WERI-Rb-1 (cell line): ENCODE measurements around the gene BMPR1A.

Source experiments
- DNase-seq: peaks from one replicate; pipeline ENCODE4 v3.0.0-alpha.2; 2020
- H3K27ac ChIP-seq: fragments of 250-450 bp; sonication (Bioruptor Pico); 2 replicates; pipeline ENCODE4 v1.5.1; 2020; ENCODE audit warnings: mild to moderate bottlenecking, moderate library complexity
- H3K27me3 ChIP-seq: fragments of 250-450 bp; sonication (Bioruptor Pico); 2 replicates; pipeline ENCODE4 v1.5.1; 2021; ENCODE audit warnings: mild to moderate bottlenecking, low read depth, moderate library complexity; ENCODE audit not compliant: insufficient read depth, severe bottlenecking
- H3K36me3 ChIP-seq: fragments of 250-450 bp; sonication (Bioruptor Pico); 2 replicates; pipeline ENCODE4 v1.5.1; 2020; ENCODE audit warnings: mild to moderate bottlenecking, moderate library complexity
- H3K4me3 ChIP-seq: 2 replicates; pipeline ENCODE4 v1.5.1; 2011; ENCODE audit warnings: low read depth, mild to moderate bottlenecking, control low read depth, low read length
- H3K9me3 ChIP-seq: fragments of 250-450 bp; sonication (Bioruptor Pico); 2 replicates; pipeline ENCODE4 v1.5.1; 2021; ENCODE audit warnings: mild to moderate bottlenecking, moderate library complexity; ENCODE audit not compliant: severe bottlenecking
- TF ChIP-seq, protein P1 (sequence below): IDR thresholded peaks from 2 replicates; pipeline ENCODE4 v1.5.1; 2011; ENCODE audit warnings: low read depth, mild to moderate bottlenecking, control low read depth, inconsistent platforms, low read length

The BMPR1A gene

DNA sequence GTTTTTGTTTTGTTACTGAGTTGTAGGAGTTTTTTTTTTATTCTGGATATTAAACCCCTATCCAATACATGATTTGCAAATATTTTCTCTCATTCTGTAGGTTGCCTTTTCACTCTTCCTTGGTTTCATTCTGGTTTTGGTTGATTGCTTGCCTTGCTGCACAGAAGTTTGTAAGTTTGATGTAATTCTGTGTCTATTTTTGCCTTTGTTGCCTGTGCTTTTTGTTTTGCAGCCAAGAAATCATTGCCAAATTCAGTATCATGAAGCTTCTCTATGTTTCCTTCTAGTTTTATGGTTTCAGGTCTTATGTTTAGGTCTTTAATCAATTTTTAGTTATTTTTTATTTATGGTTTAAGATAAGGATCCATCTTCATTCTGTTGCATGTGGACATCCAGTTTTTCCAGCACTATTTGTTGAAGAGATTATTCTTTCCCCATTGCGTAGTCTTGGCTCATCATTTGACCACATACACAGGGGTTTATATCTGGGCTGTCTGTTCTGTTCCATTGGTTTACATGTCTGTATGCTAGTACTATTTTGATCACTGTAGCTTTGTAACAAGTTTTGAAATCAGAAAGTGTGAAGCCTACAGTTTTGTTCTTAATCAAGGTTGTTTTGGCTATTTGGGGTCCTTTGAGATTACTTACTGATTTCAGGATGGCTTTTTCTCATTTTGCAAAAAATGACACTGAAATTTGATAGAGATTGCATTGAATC is 26.4 kb downstream of the BMPR1A start:
- H3K4me3 ChIP-seq = no peak overlapping the region
- H3K27me3 ChIP-seq = no peaks in the 10 kb centered on the region
- no peak overlapping the region for H3K27ac ChIP-seq
- TF ChIP-seq, protein P1, sequence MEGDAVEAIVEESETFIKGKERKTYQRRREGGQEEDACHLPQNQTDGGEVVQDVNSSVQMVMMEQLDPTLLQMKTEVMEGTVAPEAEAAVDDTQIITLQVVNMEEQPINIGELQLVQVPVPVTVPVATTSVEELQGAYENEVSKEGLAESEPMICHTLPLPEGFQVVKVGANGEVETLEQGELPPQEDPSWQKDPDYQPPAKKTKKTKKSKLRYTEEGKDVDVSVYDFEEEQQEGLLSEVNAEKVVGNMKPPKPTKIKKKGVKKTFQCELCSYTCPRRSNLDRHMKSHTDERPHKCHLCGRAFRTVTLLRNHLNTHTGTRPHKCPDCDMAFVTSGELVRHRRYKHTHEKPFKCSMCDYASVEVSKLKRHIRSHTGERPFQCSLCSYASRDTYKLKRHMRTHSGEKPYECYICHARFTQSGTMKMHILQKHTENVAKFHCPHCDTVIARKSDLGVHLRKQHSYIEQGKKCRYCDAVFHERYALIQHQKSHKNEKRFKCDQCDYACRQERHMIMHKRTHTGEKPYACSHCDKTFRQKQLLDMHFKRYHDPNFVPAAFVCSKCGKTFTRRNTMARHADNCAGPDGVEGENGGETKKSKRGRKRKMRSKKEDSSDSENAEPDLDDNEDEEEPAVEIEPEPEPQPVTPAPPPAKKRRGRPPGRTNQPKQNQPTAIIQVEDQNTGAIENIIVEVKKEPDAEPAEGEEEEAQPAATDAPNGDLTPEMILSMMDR = no peak
- no peaks in the 10 kb centered on the region for H3K36me3 ChIP-seq
- H3K9me3 ChIP-seq = no peaks in the 10 kb centered on the region
- DNase-seq = no peak

DNA sequence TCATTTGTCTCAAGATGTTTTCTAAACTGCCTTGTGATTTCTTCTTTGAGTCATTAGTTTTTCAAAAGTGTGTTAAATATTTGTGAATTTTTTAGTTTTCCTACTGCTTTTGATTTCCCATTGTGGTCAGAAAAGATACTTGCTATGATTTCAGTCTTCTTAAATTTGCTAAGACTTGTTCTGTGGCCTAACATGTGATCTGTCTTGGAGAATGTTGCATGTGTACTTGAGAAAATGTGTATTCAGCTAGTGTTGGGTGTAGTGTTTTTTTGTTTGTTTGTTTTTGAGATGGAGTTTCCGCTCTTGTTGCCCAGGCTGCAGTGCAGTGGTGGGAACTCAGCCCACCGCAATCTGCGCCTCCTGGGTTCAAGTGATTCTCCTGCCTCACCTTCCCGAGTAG is 28.6 kb downstream of the BMPR1A start:
- Histone ChIP-seq H3K36me3 (no peaks in the 10 kb centered on the region), H3K4me3 (no peak overlapping the region), H3K9me3 (no peaks in the 10 kb centered on the region), H3K27ac (no peak overlapping the region), H3K27me3 (no peaks in the 10 kb centered on the region)
- TF ChIP-seq, protein P1 = no peak
- DNase-seq = no peak

DNA sequence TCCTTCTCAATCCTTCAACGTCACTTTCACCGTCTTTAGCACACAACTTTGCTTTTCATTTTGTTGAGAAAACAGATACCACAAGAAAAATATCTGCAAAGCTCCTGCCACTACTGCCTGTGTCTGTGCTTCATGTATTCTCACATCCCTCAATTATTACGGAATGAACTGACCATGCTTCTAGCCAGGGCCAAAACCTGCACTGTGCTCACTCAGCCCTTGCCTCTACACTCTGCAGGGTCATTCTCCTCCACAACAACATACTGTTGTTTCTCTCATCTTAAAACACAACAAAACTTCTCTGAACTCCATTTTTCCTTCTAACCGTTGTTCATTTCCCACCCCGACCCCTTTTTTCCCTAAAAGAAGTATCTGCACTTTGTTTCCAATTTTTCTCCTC is 29.5 kb downstream of the BMPR1A start:
- TF ChIP-seq, protein P1 = no peak
- Histone ChIP-seq H3K9me3 (no peaks in the 10 kb centered on the region), H3K27ac (no peak overlapping the region), H3K4me3 (no peak overlapping the region), H3K36me3 (no peaks in the 10 kb centered on the region; the same call in 1 of the 2 replicates), H3K27me3 (no peaks in the 10 kb centered on the region)
- DNase-seq = no peak

DNA sequence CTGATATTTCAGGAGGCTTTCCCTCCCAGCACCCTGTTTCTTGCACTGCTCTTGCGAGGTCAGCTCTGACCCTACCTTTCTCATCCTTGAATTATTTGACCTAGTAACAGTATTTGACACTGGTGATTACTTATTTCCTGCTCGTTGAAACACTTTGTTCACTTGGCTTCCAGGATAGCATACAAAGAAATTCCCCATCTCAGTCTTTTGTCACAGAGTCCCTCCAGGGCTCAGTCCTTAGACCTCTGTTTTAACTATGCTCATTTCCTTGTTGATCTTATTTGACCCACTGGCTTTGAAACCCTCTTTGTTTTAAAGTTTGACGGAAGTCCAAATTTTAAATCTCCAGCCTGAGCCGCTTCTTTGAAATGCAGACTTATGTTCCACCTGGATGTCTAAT is 29.9 kb downstream of the BMPR1A start:
- Histone ChIP-seq H3K36me3 (no peaks in the 10 kb centered on the region; the same call in 1 of the 2 replicates), H3K27me3 (no peaks in the 10 kb centered on the region), H3K27ac (no peak overlapping the region), H3K4me3 (no peak overlapping the region), H3K9me3 (no peaks in the 10 kb centered on the region)
- TF ChIP-seq, protein P1 = no peak
- DNase-seq = no peak

DNA sequence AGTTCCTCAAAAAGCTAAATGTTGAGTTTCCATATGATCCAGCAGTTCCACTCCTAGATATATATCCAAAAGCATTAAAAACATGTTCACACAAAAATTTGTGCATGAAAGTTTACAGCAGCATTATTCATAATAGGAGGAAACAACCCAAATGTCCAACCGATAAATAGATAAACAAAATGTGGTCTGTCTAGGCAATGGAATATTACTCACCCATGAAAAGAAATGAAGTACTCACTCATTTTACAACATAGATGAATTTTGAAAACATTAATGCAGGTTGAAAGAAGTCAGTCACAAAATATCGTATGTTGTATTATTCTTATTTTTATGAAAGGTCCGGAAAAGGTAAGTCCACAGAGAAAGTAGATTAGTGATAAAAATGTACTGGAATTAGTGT is 34.0 kb downstream of the BMPR1A start:
- DNase-seq = no peak
- Histone ChIP-seq H3K9me3 (no peaks in the 10 kb centered on the region), H3K36me3 (no peaks in the 10 kb centered on the region; the same call in none of the 2 replicates), H3K27me3 (no peaks in the 10 kb centered on the region), H3K27ac (no peak overlapping the region), H3K4me3 (no peak overlapping the region)
- TF ChIP-seq, protein P1 = no peak
